ENCODE measurements around the gene FHIT.

DNA sequence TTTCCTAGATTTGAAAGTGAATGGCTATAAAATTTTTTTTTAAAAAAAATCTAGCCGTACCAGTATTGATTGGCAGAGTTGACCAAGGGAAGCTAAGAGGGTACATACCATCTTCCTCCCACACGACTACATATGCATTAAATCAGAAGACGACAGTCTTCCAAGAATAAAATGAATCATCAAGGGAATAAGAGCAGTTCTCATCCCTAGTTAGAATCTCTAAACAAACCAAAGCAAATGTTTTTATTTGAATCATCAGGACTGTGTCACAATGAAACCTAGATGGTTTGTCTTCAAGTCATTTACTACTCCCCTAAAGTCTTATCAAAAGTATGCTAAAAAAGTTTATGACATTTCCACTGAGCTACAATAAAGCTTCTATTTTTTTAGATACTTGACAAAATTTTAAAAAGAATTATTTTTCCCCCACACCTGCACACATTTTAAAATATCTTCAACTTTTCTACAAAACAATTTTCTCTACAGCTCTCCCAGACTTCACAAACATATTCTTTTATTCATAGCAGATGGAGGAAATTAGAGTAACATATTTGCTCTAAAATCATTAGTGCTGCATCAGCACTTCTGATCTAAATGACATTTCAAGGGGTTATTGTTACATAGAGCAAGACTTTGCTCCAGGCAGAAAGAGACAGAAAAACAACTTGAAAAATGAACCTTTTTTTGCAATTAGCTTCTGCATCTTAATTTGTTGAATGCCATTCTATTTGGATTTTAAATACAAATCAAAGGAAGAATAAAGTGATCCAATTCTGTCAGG lies 547.1 kb downstream of the FHIT start:
- TF ChIP-seq, protein P1, sequence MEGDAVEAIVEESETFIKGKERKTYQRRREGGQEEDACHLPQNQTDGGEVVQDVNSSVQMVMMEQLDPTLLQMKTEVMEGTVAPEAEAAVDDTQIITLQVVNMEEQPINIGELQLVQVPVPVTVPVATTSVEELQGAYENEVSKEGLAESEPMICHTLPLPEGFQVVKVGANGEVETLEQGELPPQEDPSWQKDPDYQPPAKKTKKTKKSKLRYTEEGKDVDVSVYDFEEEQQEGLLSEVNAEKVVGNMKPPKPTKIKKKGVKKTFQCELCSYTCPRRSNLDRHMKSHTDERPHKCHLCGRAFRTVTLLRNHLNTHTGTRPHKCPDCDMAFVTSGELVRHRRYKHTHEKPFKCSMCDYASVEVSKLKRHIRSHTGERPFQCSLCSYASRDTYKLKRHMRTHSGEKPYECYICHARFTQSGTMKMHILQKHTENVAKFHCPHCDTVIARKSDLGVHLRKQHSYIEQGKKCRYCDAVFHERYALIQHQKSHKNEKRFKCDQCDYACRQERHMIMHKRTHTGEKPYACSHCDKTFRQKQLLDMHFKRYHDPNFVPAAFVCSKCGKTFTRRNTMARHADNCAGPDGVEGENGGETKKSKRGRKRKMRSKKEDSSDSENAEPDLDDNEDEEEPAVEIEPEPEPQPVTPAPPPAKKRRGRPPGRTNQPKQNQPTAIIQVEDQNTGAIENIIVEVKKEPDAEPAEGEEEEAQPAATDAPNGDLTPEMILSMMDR (IDR thresholded peaks at IDR 0.05), result no peak
- TF ChIP-seq POLR2A (IDR thresholded peaks at IDR 0.05), result no peak
